ENCODE results near the gene ATXN10.

ATXN10 gene

GRCh38 chr22:45676024-45676423, 4.4 kb downstream of the ATXN10 start:
- Histone ChIP-seq H3K79me2 (ENCODE audit: insufficient read depth, low read length) (peaks cover 94% of the 10 kb centered on the region), H2AFZ (ENCODE audit: low read depth, low read length) (no peak overlapping the region), H3K27me3 (ENCODE audit: insufficient read depth, low read length, poor library complexity) (no peaks in the 10 kb centered on the region), H3K36me3 (ENCODE audit: insufficient read depth, low read length) (peaks cover 7% of the 10 kb centered on the region), H3K4me3 (ENCODE audit: low read depth in 1 of 2, low read length in 2 of 2) (no peak overlapping the region), H4K20me1 (ENCODE audit: insufficient read depth, low read length) (peaks cover 70% of the 10 kb centered on the region), H3K4me1 (ENCODE audit: insufficient read depth, low read length) (peaks cover 27% of the 10 kb centered on the region), H3K4me2 (ENCODE audit: insufficient read depth, low read length) (no peak overlapping the region), H3K9ac (ENCODE audit: low read depth, low read length) (no peak overlapping the region), H3K27ac (ENCODE audit: low read length) (no peak overlapping the region), H3K9me3 (ENCODE audit: insufficient read depth, low read length, severe bottlenecking) (no peaks in the 10 kb centered on the region)
- DNase-seq (no peak), ATAC-seq (ENCODE audit: insufficient read depth, low read depth) (no peak)
- no peak for TF ChIP-seq EZH2 (IDR thresholded peaks at IDR 0.05; ENCODE audit: borderline replicate concordance, low read depth, low read length, severe bottlenecking)

GRCh38 chr22:45677063-45677462, 5.4 kb downstream of the ATXN10 start:
- H3K9ac ChIP-seq (ENCODE audit: low read depth, low read length) = no peak overlapping the region
- H3K27me3 ChIP-seq (ENCODE audit: insufficient read depth, low read length, poor library complexity) = no peaks in the 10 kb centered on the region
- peaks cover 24% of the 10 kb centered on the region for H3K4me1 ChIP-seq (ENCODE audit: insufficient read depth, low read length)
- peaks cover 100% of the 10 kb centered on the region for H3K79me2 ChIP-seq (ENCODE audit: insufficient read depth, low read length)
- H3K4me2 ChIP-seq (ENCODE audit: insufficient read depth, low read length) = no peak overlapping the region
- no peaks in the 10 kb centered on the region for H3K9me3 ChIP-seq (ENCODE audit: insufficient read depth, low read length, severe bottlenecking)
- H3K36me3 ChIP-seq (ENCODE audit: insufficient read depth, low read length) = peaks cover 7% of the 10 kb centered on the region
- DNase-seq (no peak), ATAC-seq (ENCODE audit: insufficient read depth, low read depth) (no peak)
- H4K20me1 ChIP-seq (ENCODE audit: insufficient read depth, low read length) = peaks cover 80% of the 10 kb centered on the region
- H3K4me3 ChIP-seq (ENCODE audit: low read depth in 1 of 2, low read length in 2 of 2) = no peak overlapping the region
- no peak overlapping the region for H2AFZ ChIP-seq (ENCODE audit: low read depth, low read length)
- TF ChIP-seq EZH2 (IDR thresholded peaks at IDR 0.05; ENCODE audit: borderline replicate concordance, low read depth, low read length, severe bottlenecking) = no peak
- no peak for TF ChIP-seq CTCF (IDR thresholded peaks at IDR 0.05; ENCODE audit: borderline replicate concordance, extremely low read depth, low read length, poor library complexity, severe bottlenecking)
- no peak overlapping the region for H3K27ac ChIP-seq (ENCODE audit: low read length)

- no peaks in the 10 kb centered on the region for H3K9me3 ChIP-seq (ENCODE audit: insufficient read depth, low read length, severe bottlenecking)
- no peak overlapping the region for H2AFZ ChIP-seq (ENCODE audit: low read depth, low read length)
- H4K20me1 ChIP-seq (ENCODE audit: insufficient read depth, low read length) = peaks cover 82% of the 10 kb centered on the region
- H3K27ac ChIP-seq (ENCODE audit: low read length) = no peak overlapping the region
- peaks cover 12% of the 10 kb centered on the region for H3K4me1 ChIP-seq (ENCODE audit: insufficient read depth, low read length)
- H3K9ac ChIP-seq (ENCODE audit: low read depth, low read length) = no peak overlapping the region
- H3K4me3 ChIP-seq (ENCODE audit: low read depth in 1 of 2, low read length in 2 of 2) = no peak overlapping the region
- H3K79me2 ChIP-seq (ENCODE audit: insufficient read depth, low read length) = peaks cover 100% of the 10 kb centered on the region
- no peak for DNase-seq
- TF ChIP-seq EZH2 (IDR thresholded peaks at IDR 0.05; ENCODE audit: borderline replicate concordance, low read depth, low read length, severe bottlenecking) (no peak), CTCF (IDR thresholded peaks at IDR 0.05; ENCODE audit: borderline replicate concordance, extremely low read depth, low read length, poor library complexity, severe bottlenecking) (no peak)
- no peaks in the 10 kb centered on the region for H3K27me3 ChIP-seq (ENCODE audit: insufficient read depth, low read length, poor library complexity)
- ATAC-seq (ENCODE audit: insufficient read depth, low read depth) = no peak
- peaks cover 7% of the 10 kb centered on the region; the same call in 1 of the 2 replicates for H3K36me3 ChIP-seq (ENCODE audit: insufficient read depth, low read length)
- H3K4me2 ChIP-seq (ENCODE audit: insufficient read depth, low read length) = no peak overlapping the region
Measured at GRCh38 chr22:45678961-45679912, 7.6 kb downstream of the ATXN10 start.
